Smooth muscle cell of the brain vasculature (primary cell): ENCODE measurements around the gene TGFBR2.

Experiments used
- DNase-seq: peaks from one replicate; pipeline ENCODE4 v3.0.0-alpha.2; 2012; ENCODE audit warnings: low read depth, low spot score

The TGFBR2 gene

DNA sequence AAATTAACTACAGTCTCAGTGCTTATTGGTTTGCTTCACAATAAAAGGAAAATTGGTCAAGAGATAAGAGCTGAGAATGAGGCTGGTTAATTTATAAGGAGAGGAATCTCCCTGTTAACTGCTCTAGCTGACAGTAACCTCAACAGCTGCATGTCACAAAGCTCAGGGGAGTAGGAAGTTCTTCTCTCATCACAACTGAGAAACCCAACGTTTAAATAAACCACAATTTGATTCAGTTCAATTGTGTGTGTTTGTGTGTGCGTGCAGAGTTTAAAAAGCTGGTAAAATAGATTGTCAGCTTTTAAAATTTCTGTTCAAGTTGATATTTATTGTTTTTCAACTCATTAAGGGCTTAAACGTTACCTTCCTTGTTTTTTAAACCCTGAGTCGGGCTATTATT lies 3.5 kb upstream of the TGFBR2 start:
- no peak for DNase-seq

DNA sequence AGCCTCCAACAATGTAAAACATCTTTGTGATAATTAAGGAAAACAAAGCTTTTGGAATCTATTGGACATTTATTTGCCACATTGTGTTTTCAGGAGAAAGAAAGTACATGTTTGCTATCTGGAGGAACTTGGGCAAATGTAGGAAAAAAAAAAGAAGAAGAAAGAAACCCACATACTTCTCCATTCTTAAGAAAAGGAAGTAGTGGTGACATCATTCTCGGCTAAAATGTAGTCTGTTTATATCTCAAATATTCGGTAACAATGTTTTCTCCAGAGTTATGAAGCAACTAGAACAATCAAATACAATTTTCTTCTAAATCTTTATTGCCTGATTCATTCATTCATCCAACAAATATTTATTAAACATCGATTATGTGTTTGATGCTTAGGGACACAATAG lies 2.3 kb upstream of the TGFBR2 start:
- no peak for DNase-seq

DNA sequence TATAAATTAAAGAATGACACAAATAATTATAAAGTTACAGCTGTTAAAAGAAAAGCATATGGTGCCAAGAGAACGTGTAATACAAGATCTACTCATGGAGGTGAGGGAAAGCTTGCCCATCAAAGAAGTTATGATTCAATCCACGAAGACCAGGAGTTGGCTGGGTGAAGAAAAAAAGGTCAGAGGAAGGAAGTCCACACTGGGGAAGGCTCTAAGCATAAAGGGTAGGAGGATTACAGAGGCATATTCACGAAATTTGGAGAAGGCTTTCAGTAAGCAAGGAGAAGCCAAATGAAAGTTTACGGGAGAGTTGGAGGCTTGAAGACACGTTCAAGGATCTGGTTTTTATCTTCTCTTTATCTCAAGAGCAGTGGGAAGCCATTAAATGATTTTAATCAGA lies 1.8 kb upstream of the TGFBR2 start:
- DNase-seq = no peak

DNA sequence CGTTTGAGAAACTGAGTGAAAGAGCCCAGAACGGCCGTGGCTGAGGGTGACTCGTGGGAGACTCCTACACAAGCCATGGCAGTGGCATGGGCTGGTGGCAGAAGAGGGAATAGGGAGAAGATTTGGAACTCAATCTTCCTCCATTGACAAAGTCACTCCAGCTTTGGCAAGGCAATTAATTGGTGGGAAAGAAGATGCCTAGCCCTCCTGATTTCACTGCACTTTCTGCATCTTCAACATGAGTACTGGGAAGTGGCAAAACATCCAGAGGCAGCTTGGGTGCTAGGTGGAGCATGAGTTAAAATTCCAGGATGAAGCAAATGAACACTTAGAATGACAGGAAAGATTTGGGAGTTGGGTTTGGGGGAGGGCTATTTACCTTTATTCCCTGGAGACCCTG lies 1.4 kb upstream of the TGFBR2 start:
- DNase-seq = no peak

DNA sequence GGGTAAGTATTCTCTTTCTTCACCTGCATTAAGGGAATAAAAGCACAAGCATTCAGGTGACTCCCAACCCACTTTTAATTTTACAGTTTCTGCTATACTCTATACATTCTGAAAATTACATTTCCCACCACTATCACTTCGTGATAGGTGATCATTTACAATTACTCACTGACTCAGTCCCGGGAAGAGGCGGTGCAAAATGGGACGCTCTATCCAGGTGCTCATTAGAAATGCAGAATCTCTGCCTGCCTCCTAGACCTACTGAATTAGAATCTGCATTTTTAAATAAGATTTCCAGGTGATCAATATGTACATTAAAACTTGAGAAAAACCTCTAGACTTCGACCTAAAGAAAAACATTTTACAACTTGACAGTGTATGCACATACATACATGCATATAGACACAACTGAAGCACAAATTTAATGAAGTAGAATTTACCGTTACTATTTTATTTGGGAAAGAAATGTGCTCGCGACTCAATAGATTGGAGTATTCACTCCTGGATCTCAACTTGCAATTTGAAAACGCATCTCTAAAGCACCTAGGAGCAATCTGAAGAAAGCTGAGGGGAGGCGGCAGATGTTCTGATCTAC lies 598 bp upstream of the TGFBR2 start:
- DNase-seq = no peak

DNA sequence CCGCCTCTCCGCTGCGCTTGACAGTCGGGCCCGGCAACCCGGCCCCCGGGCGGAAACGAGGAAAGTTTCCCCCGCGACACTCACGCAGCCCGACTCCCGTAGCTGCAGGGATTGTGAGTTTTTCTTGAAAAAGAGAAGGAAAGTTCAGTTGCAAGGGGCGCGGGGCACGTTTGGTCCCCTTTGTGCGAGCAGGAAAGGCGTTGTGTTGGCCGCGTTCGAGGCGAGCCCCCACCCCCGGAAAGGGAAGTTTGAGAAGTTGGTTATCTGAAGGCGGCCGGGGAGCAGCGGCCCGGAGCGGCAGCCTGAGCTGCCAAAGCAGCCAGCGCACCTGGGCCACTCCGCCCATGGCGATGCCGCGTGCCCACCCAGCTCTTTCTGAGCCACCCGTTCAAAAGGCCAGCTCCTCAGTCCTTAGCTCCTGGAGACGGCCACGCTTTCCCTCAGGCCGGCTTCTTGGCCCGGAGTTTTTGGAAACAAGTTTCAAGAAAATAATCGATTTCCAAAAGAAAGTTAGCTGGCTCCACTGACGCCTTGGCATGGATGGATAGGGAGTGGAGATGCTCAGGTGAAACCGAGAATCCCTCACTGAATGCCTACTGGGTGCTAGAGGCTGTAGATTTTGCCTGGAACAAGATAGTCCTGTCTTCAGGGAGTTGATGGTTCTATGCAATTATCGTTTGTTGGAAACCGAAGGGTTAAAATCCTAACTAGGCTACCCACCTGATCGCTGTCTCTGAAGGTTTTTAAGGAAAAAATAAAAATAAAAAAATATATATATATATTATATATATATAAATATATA lies 832 bp downstream of the TGFBR2 start:
- no peak for DNase-seq

DNA sequence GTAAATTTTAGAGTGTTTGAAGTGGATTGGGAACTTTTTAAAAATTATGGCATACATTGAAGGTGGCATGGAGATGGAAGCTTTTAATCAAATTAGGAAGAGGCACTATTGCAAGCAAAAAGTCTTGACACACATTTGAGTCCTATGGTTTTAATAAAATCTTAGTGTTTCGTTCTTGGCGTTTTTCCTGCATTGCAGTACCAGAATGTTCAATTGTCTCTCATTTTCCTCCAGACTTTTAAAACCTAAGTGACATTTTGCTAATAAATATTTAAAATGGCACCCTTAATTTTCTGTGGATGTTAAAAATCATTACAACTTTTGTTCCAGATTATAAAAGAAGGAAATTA lies 2.2 kb downstream of the TGFBR2 start:
- DNase-seq = no peak

DNA sequence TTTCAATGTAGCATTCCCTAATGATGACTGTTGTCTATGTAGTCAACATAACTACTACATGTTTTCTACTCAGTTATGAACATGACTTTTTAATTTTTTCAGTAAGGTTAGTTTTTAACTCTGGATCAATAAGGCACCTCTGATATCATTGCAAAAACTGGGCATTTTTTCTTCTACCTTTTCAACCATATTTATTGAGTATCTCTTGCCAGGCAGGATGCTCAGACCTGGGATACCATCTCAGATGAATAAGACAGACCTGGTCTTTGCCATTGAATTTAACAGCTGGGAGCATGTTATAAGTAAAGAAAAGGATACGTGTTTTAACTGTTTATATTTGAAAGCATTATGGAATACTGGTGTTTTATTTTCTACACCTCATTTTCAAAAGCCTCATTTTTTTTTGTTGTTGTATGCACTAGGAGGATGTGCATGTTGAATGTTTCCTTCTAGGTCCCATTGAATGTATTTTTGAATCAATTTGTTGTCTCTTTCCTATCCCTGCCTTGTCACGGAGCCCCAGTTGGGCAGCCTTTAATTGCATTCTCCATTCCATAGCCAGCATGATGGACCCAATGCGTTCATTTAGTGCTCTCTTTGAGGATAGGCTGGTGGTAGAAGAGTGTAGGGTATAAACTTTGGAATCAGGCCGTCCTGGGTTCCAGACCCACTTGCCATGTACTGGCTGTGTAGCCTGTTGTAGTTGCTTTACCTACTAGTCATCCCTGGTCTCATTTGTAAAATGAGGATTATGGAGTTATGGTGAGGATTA lies 3.7 kb downstream of the TGFBR2 start:
- no peak for DNase-seq

DNA sequence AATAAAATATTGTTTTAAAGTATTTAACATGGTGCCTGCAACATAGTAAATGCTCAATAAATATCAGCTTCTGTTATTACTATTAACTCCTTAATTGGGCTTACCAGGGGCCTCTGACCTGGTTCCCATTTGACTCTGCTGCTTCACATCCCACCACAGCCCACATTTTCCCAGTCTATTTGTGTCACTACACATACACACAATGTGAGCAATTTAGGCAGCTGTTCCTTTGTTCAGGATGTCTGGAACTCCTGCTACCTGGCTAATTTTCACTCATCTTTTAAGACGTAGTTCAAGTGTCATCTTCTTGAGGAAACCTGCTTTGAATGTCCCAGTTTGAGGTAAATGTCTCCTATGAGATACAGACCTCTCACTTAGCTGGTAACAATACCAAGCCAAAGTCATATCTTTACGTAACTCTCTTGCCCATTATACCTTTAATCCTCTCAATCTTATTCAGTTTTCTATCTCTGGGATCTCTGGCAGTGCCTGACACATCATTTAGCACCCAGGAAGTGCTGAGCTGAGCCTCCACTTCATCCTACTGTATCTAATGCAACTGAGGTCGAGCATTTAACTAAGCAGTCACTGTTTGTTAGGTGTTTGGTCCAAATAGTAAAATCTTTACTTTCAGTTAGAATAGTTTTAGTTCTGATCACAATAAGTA lies 4.4 kb downstream of the TGFBR2 start:
- DNase-seq = no peak

DNA sequence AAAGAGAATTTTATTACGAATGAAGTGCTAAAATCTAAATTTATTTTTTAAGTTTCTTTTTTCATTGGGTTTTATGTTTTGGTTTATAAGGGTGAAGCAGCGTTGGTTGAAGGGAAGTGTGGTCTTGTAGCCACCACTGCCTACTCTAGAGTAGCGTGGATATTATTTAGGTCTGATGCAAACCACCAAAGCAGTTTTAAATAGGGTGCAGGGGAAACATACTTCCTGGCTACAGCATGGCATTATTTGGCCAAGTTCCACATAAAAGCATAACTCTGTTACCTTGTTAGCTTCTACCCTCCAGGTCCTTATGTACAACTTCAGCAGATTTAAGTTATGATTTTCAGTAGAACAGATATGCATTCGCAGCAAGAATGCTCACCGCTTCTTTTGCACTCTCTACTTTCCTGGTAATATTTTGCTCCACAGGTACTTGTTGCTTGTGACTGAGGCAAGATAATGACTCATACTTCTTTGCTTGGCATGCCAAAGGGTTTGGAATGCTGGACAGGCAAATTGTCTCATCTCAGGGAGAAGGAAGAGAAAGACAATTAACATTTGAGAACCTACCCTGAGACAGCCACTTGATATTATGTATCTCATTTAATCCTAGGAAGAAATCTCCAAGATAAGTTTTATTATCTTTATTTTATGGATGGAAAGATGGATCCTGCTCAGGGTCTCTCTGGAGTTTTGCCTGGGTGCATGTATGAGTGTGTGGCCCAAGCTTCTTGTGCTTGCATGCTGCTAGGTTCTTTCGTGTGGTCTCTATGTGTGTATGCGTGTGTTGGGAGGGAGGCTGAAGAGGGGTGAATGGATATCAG lies 5.4 kb downstream of the TGFBR2 start:
- DNase-seq = no peak

DNA sequence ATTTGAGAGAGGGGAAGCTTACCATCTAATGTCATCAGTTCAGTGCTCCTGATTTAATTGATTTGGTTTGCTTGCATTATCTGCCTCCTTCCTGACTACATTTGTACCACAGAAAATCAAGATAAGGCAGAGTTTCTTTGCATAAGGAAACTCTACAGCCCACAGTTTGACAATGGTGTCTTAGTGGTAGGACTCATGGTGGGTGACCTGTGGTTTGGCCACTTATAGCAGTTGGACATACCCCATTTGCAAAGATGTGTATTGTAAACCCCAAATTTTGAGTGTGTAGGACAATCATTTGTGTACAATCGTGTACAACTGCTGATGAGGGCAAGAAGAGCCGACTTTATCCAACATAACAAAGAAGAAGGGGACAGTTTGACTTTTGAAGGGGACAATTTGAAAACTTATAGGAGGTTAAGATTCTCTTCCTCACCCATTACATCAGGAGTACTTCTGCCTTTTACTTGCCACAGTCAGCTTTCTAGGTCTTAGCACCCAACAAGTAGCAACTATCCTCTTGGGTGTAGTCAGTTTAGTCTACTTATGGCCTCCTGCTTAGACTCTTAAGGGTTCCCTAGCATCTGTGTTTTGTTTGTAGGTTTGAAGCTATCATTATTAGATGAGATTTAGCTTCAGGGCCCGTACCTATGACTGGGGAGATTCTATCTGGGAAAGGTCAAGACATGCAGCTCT lies 6.2 kb downstream of the TGFBR2 start:
- DNase-seq = no peak

DNA sequence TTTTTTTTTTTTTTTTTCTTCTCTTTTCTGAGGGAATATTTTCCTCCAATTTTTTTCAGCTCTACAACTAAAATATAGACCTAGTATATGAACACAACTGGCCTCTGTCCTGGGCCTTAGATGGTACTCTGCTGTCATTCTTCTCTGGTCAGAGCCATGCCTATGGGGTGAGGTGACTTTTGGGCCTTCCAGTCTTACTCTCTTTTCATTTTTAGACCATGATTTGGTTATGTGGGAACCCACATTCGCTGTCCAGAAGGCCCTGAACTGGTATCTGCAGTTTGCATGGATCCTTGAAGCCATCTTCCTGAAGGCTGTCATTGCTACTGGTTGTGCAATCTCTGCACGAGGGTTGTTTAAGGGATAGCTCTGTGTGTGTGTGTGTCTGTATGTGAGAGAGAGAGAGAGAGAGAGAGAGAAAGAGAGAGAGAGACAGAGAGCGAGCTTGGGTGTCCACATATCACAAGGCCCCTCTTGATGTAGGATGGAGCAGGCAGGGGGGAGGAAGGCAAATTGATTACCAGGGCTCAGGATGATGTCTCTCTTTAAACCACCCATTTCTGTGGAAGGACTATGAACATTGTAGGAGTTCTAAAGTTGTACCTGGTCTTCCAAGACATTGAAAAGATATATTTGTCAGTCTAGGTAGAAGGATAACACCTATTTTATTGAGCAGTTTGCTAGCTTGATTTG lies 6.9 kb downstream of the TGFBR2 start:
- DNase-seq = no peak

DNA sequence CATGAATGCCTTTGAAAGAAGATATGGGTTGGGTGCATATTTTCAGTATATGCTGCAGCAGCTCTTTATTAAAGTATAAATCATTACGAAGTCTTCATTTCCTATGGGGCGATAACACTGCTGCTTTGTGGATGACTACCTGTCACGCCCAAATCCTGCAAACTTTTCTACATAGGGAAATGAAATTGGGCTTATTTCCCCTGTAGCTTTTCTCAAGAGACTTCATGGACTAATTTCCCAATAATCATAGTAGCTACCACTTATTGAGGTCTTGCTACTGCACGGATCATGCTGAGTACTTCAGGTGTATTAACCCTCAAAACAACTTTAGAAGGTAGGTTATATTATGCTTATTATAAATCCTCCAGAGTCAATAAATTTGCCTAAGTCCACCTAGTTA lies 8.0 kb downstream of the TGFBR2 start:
- DNase-seq = no peak

DNA sequence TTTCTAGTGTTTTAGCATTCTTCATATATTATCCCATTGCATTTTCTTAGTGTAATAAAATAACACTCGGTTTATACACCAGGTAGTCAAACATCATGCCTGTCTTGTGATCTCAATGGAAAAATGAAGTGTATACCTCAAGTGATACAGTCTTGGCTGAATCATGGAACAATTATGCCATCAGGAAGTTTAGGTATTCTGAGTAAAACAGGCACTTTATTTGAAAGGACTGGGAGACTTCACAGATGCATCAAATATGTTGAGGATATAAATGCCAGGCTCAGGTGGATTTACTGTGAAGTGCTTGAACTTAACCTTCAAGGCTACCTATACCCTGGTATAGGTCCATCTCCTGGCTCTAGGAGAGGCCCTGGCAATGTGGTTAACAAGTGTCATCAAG lies 8.5 kb downstream of the TGFBR2 start:
- DNase-seq = no peak

DNA sequence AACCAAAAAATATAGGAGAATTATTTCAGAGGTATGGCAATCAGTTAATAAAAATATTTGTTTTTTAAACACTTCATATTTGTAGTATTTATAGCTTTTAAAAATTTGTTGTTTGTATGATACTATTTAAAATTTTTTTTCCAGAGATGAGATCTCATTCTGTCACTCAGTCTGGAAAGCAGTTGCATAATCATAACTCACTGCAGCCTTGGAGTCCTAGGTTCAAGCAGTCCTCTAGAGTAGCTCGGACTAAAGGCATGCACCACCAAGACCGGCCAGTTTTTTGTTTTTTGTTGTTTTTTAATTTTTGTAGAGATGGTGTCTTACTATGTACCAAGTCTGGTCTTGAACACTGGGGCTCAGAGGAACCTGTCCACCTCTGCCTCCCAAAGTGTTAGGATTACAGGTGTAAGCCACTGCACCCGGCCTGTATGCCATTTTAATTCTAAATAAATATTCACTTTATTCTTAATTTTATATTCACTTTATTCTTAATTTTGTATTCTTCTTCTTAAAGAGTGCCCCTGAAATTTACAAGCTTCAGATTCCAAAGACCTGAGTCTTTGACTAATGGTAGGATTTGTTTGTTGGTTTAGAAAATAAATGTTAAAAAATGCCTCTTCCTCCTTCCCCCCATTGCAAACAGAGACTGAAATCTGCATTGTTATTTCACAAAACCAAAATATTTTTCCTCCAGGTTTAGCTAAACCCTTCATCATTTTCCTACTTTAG lies 9.4 kb downstream of the TGFBR2 start:
- DNase-seq = no peak

DNA sequence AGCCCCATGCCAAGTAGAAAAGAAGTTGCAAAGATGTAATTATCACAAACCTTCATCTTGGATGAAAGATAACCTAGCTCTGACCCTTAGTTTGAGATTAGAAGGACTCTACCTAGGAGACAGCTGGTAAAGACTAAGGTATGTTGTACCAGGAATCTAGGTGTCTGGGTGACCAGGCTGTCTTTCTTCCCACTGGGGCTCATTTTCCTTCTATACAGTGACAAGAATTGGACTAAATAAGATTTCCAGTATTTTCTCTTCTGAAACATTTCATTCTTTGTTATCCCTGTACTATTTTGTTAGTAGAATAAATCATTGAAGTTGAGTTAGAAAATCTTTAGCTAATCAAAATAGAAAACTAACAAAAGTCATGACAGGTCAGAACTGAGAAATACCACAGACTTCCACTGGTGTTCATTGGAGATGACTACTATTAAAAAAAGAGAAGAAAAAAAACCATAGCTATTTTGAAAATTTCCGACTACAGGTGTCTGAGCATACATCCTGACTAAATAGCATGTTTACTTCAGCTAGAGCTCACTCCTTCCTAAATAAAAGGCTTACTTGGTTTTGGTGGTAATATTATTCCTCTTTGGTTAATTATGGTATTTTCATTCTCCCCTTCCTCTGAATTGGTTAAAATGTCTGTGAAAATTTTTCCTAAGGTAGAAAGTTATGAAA lies 10.1 kb downstream of the TGFBR2 start:
- no peak for DNase-seq

DNA sequence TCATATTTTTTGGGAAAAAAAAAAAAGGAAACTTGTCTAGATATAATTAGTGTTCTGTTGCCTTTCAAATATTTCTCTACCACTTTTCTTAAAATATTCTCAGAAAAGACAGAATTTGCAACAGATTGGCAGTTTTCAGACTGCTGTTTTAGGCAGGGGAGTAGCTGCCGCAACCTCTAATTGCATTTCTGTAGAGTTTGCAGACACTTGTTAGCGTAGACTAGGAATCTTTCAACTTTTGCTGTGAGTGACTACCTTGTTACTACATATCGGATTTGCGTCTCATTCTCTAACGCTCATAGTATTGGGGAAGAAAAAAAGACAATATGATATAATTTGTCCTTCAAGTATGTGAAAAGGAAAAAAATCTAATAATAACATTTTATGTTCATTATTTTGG lies 10.7 kb downstream of the TGFBR2 start:
- DNase-seq = no peak

DNA sequence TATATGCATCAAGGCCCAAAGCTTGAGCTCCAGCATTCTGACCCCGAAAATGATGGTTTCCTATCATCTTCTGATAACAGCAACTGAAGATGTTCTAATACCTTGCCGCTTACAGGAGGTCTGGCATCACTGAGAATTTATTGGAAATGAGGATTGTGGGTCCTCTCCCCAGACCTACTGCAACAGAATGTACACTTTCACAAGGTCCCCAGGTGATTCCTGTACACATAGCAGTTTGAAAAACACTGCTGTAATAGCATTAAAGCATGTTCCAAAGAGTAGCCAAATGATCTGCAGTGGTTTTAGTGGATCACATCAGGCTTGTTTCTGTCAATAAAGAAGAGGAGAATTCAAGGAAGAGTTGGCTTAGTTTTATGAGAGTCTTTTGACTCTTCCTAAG lies 11.3 kb downstream of the TGFBR2 start:
- DNase-seq = no peak

DNA sequence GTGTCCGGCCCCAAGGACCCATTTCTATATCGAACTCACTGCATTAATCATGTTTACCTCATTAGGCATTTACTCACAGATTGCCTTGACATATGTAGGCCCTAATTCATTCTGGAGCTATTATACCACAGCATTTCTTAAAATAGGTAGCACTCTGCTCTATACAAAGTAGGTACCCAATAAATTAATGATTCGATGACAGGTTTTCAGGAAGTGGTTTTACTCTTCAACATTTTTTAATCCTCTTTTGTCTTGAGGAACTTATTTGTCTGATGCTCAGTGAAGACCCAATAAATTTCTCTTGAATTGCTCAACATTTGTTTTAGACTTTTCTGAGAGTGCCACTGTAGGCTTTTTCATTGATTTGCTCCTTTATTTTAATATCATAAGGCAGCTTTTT lies 12.1 kb downstream of the TGFBR2 start:
- no peak for DNase-seq
